Hepatocyte (in vitro differentiated cells): ENCODE data around the gene AKR7A2. TPM values are rescaled to one million over a fixed set of nuclear protein-coding genes. Genes with fewer than 3 reads are reported as not detected.

Experiments
- DNase-seq: peaks from one replicate; pipeline ENCODE4 v3.0.0-alpha.2; 2016; ENCODE audit warnings: low spot score
- H2AFZ ChIP-seq: fragments of 200-600 bp; sonication (generic); 2 replicates; pipeline ENCODE4 v1.6.0; 2016; ENCODE audit warnings: antibody characterized with exemption, mild to moderate bottlenecking
- H3K27ac ChIP-seq: fragments of 200-600 bp; sonication (generic); 2 replicates; pipeline ENCODE4 v1.5.1; 2016; ENCODE audit warnings: mild to moderate bottlenecking
- H3K27me3 ChIP-seq: fragments of 200-600 bp; sonication (generic); 2 replicates; pipeline ENCODE4 v1.6.1; 2016
- H3K36me3 ChIP-seq: fragments of 200-600 bp; sonication (generic); replicated peaks from 2 replicates; pipeline ENCODE4 v1.5.1; 2016; ENCODE audit warnings: low read depth; ENCODE audit not compliant: insufficient read depth
- H3K4me1 ChIP-seq: fragments of 200-600 bp; sonication (generic); 2 replicates; pipeline ENCODE4 v1.5.1; 2016; ENCODE audit warnings: mild to moderate bottlenecking, moderate library complexity; ENCODE audit not compliant: insufficient read depth
- H3K4me2 ChIP-seq: fragments of 200-600 bp; sonication (generic); 2 replicates; pipeline ENCODE4 v1.6.0; 2016
- H3K4me3 ChIP-seq: fragments of 200-600 bp; sonication (generic); 2 replicates; pipeline ENCODE4 v1.5.1; 2016; ENCODE audit warnings: mild to moderate bottlenecking
- H3K79me2 ChIP-seq: fragments of 200-600 bp; sonication (generic); 2 replicates; pipeline ENCODE4 v1.6.0; 2017; ENCODE audit warnings: mild to moderate bottlenecking
- H3K9me2 ChIP-seq: fragments of 200-600 bp; sonication (generic); replicated peaks from 2 replicates; pipeline ENCODE4 v1.6.0; 2017; ENCODE audit warnings: mild to moderate bottlenecking; ENCODE audit not compliant: insufficient read depth
- H3K9me3 ChIP-seq: fragments of 200-600 bp; sonication (generic); 2 replicates; pipeline ENCODE4 v1.5.1; 2016; ENCODE audit warnings: low read depth, mild to moderate bottlenecking
- H4K20me1 ChIP-seq: fragments of 200-600 bp; sonication (generic); 2 replicates; pipeline ENCODE4 v1.6.0; 2016; ENCODE audit warnings: mild to moderate bottlenecking; ENCODE audit not compliant: insufficient read depth, poor library complexity, severe bottlenecking
- EZH2 ChIP-seq: fragments of 200-600 bp; sonication (generic); IDR thresholded peaks from 2 replicates; pipeline ENCODE4 v1.6.1; 2016; ENCODE audit warnings: antibody characterized with exemption, mild to moderate bottlenecking, borderline replicate concordance
- EZH2phosphoT487 ChIP-seq: fragments of 200-600 bp; sonication (generic); IDR thresholded peaks from one replicate; pipeline ENCODE4 v1.6.1; 2018; ENCODE audit warnings: antibody characterized with exemption, mild to moderate bottlenecking, low read depth, moderate library complexity; ENCODE audit not compliant: unreplicated experiment, severe bottlenecking
- WGBS: methylation state at CpG from one replicate; pipeline ENCODE4 v1.1.6; 2016; ENCODE audit warnings: low lambda C conversion rate; ENCODE audit errors: missing lambda C conversion rate; 5-methylcytosine and 5-hydroxymethylcytosine counted together
- polyA plus RNA-seq: library from polyadenylated mRNA; unstranded; fragments of >200 nt; fragmentation: Nextera tagmentation; extraction: Ambion mirVana; gene quantifications from 2 replicates; pipeline ENCODE4 v1.2.1, GENCODE V29; 2016
- total RNA-seq: library from RNA; depleted of rRNA; stranded (reverse); fragments of >200 nt; gene quantifications from 2 replicates; pipeline ENCODE4 v1.2.3, GENCODE V29; 2014
- TF ChIP-seq, protein P1 (sequence below): fragments of 200-600 bp; sonication (generic); IDR thresholded peaks from 2 replicates; pipeline ENCODE4 v1.5.1; 2016; ENCODE audit warnings: antibody characterized with exemption, mild to moderate bottlenecking; ENCODE audit not compliant: poor library complexity

The AKR7A2 gene
- total and polyA plus RNA-seq, 2 experiments from 2014 or later, result 81.5 to 109 TPM

DNA sequence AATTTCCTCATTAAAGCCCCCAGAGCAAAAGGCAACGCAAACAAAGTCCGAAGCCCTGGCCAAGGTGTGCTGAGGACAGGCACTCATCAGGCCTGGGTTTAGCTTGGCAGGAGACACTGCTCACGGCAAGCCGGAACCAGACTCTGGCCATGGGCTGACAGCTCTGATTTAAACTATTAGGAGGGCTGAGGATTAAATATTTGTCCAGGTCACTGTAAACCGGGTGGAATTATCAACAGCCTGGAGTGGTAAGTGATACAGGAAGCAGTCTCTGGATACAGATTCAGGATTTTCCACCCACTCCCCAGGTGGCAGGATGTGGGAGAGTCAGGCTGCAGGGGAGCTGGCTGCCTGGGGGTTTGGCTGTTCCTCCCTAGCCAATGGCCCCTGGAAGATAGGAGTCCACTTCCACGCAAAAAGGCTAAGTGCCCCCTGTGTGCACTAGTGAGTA, 42.6 kb upstream of the AKR7A2 start:
- Histone ChIP-seq H3K4me1 (no peaks in the 10 kb centered on the region), H3K27ac (no peak overlapping the region), H3K9me2 (no peaks in the 10 kb centered on the region), H3K36me3 (no peaks in the 10 kb centered on the region), H3K4me3 (no peak overlapping the region), H2AFZ (no peak overlapping the region), H4K20me1 (peaks cover 13% of the 10 kb centered on the region), H3K27me3 (no peaks in the 10 kb centered on the region), H3K9me3 (no peaks in the 10 kb centered on the region), H3K79me2 (peaks cover 15% of the 10 kb centered on the region), H3K4me2 (no peak overlapping the region)
- WGBS, result 87% methylated on average over 6 of the region's 6 CpGs
- DNase-seq, result no peak
- TF ChIP-seq EZH2phosphoT487 (no peak), EZH2 (no peak)
- TF ChIP-seq, protein P1, sequence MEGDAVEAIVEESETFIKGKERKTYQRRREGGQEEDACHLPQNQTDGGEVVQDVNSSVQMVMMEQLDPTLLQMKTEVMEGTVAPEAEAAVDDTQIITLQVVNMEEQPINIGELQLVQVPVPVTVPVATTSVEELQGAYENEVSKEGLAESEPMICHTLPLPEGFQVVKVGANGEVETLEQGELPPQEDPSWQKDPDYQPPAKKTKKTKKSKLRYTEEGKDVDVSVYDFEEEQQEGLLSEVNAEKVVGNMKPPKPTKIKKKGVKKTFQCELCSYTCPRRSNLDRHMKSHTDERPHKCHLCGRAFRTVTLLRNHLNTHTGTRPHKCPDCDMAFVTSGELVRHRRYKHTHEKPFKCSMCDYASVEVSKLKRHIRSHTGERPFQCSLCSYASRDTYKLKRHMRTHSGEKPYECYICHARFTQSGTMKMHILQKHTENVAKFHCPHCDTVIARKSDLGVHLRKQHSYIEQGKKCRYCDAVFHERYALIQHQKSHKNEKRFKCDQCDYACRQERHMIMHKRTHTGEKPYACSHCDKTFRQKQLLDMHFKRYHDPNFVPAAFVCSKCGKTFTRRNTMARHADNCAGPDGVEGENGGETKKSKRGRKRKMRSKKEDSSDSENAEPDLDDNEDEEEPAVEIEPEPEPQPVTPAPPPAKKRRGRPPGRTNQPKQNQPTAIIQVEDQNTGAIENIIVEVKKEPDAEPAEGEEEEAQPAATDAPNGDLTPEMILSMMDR, result no peak

DNA sequence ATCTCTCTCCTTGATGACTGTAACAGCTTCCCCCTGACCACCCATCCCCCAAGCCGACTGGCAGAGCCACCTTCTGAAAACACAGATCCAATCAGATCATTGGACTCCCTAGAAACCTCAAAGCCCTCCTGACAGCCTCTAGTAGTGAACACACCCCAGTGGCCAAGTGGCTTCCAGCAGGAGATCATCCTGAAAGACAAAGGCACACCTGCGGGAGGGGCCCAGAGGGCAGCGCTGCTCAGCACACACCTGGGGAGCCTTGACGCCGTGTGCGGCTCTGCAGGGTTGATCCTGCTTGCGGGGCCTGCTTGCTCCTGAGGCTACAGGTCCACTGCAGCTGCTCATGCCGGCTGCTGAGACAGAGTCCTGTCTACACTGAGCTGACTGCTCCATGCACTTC, 41.7 kb upstream of the AKR7A2 start:
- 74% methylated on average over 7 of the region's 8 CpGs for WGBS
- Histone ChIP-seq H3K4me3 (no peak overlapping the region), H2AFZ (no peak overlapping the region), H3K27ac (no peak overlapping the region), H3K9me3 (no peaks in the 10 kb centered on the region), H4K20me1 (peaks cover 6% of the 10 kb centered on the region), H3K27me3 (no peaks in the 10 kb centered on the region), H3K4me2 (no peak overlapping the region), H3K9me2 (no peaks in the 10 kb centered on the region), H3K4me1 (no peaks in the 10 kb centered on the region), H3K36me3 (no peaks in the 10 kb centered on the region), H3K79me2 (peaks cover 8% of the 10 kb centered on the region)
- no peak for DNase-seq
- TF ChIP-seq EZH2 (no peak), EZH2phosphoT487 (no peak)
- TF ChIP-seq, protein P1, result no peak

DNA sequence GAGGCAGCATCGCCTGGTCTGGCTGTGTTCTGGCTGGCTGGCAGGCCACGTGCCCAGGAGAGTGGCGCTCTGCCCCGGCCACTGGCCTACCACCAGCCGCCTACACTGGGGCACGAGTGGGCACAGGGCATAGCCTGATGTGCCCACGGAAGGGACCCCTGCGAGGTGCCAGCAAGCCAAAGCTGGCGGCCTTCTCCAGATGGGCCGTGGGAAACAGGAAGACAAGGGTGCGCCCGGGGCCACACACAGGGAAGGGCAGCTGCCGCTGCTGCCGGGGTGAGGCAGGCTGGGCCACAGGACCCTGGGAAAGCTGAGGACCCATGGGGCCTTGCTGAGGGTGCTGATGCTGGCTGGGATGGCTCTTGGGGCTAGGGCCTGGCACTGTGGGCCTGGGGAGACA, 40.9 kb upstream of the AKR7A2 start:
- Histone ChIP-seq H3K79me2 (peaks cover under 1% of the 10 kb centered on the region), H3K27ac (no peak overlapping the region), H4K20me1 (peaks cover 4% of the 10 kb centered on the region), H3K27me3 (no peaks in the 10 kb centered on the region), H3K36me3 (no peaks in the 10 kb centered on the region), H3K4me3 (no peak overlapping the region), H3K4me1 (no peaks in the 10 kb centered on the region), H3K9me2 (no peaks in the 10 kb centered on the region), H3K4me2 (no peak overlapping the region), H3K9me3 (no peaks in the 10 kb centered on the region), H2AFZ (no peak overlapping the region)
- no peak for DNase-seq
- WGBS, result 98% methylated on average over 14 of the region's 14 CpGs
- no peak for TF ChIP-seq EZH2
- TF ChIP-seq, protein P1, result no peak
- TF ChIP-seq EZH2phosphoT487, result no peak

DNA sequence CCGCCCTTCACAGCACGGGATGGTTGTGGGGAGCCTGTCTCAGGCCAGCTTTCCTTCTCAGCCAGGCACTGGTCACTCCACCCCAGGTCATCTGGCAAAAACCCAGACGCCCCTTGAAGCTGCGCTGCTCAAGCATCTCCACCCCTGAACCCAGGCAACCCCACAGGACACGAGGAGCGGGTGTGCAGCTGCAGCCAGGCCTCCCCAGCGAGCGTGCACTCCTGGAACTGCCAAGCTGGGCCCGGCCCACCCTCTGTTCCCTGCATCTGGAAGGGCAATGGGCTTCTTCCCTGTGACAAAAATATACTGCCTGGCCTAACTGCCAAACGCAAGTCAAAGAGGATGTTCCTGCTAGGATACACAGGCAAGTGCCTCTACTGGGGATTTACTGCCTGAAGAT, 39.9 kb upstream of the AKR7A2 start:
- Histone ChIP-seq H3K27ac (no peak overlapping the region), H4K20me1 (no peaks in the 10 kb centered on the region)

More for the DNA sequence above, 39.9 kb upstream of the AKR7A2 start:
- Histone ChIP-seq H2AFZ (no peak overlapping the region), H3K36me3 (no peaks in the 10 kb centered on the region), H3K27me3 (no peaks in the 10 kb centered on the region), H3K4me3 (no peak overlapping the region), H3K4me1 (no peaks in the 10 kb centered on the region), H3K79me2 (no peaks in the 10 kb centered on the region), H3K4me2 (no peak overlapping the region), H3K9me2 (no peaks in the 10 kb centered on the region), H3K9me3 (no peaks in the 10 kb centered on the region)
- TF ChIP-seq EZH2phosphoT487 (no peak), EZH2 (no peak)
- TF ChIP-seq, protein P1, result no peak
- 94% methylated on average over 10 of the region's 10 CpGs for whole genome bisulfite sequencing
- no peak for DNase-seq
